Chondrocyte (in vitro differentiated cells): ENCODE measurements around the gene PACC1. TPM values are rescaled to one million over a fixed set of nuclear protein-coding genes. Genes with fewer than 3 reads are reported as not detected.

Experiments
- DNase-seq: peaks from one replicate; pipeline ENCODE4 v3.0.0; 2021; ENCODE audit warnings: mixed read lengths, low spot score
- H3K27ac Mint-ChIP-seq: one replicate; pipeline ENCODE4 v1.8.0; 2021; ENCODE audit warnings: mild to moderate bottlenecking, moderate library complexity, mixed read lengths; ENCODE audit not compliant: unreplicated experiment
- H3K27me3 Mint-ChIP-seq: 2 replicates; pipeline ENCODE4 v1.8.0; 2021; ENCODE audit warnings: low read depth, mixed read lengths
- H3K36me3 Mint-ChIP-seq: 2 replicates; pipeline ENCODE4 v1.8.0; 2021; ENCODE audit warnings: low read depth, mixed read lengths
- H3K4me1 Mint-ChIP-seq: 2 replicates; pipeline ENCODE4 v1.8.0; 2021; ENCODE audit warnings: low read depth, mild to moderate bottlenecking, mixed read lengths
- H3K4me3 Mint-ChIP-seq: one replicate; pipeline ENCODE4 v1.8.0; 2021; ENCODE audit warnings: mild to moderate bottlenecking, moderate library complexity, mixed read lengths; ENCODE audit not compliant: unreplicated experiment
- H3K9me3 Mint-ChIP-seq: 2 replicates; pipeline ENCODE4 v1.8.0; 2021; ENCODE audit warnings: low read depth, mixed read lengths
- CTCF ChIP-seq: fragments of 200-600 bp; sonication (generic); IDR thresholded peaks from 2 replicates; pipeline ENCODE4 v1.5.0; 2021; ENCODE audit warnings: antibody characterized with exemption, mild to moderate bottlenecking, moderate library complexity
- total RNA-seq: library from RNA; stranded (reverse); gene quantifications from 3 replicates; pipeline ENCODE4 v1.2.1, GENCODE V29; 2021

Gene PACC1
- total RNA-seq, 1 donor from 2014 or later: 11.2 TPM

GRCh38 chr1:212367474-212368072 lies 47.1 kb downstream of the PACC1 start:
- no peak overlapping the region for H3K27ac Mint-ChIP-seq
- no peak for TF ChIP-seq CTCF
- DNase-seq: no peak
- peaks cover 20% of the 10 kb centered on the region for H3K36me3 Mint-ChIP-seq
- H3K4me1 Mint-ChIP-seq: no peaks in the 10 kb centered on the region
- H3K27me3 Mint-ChIP-seq: no peaks in the 10 kb centered on the region
- H3K9me3 Mint-ChIP-seq: peaks cover 3% of the 10 kb centered on the region
- H3K4me3 Mint-ChIP-seq: no peak overlapping the region

GRCh38 chr1:212366901-212367300 lies 47.8 kb downstream of the PACC1 start:
- Mint-ChIP-seq H3K27me3 (no peaks in the 10 kb centered on the region), H3K4me1 (no peaks in the 10 kb centered on the region), H3K9me3 (no peaks in the 10 kb centered on the region), H3K4me3 (no peak overlapping the region), H3K36me3 (peaks cover 18% of the 10 kb centered on the region), H3K27ac (no peak overlapping the region)
- no peak for TF ChIP-seq CTCF
- DNase-seq: no peak

- Mint-ChIP-seq H3K4me3 (no peak overlapping the region), H3K9me3 (no peaks in the 10 kb centered on the region), H3K27me3 (no peaks in the 10 kb centered on the region), H3K27ac (no peak overlapping the region), H3K4me1 (no peaks in the 10 kb centered on the region), H3K36me3 (peaks cover 11% of the 10 kb centered on the region)
- no peak for TF ChIP-seq CTCF
- DNase-seq: no peak
Observed at GRCh38 chr1:212364985-212365384, 49.7 kb downstream of the PACC1 start.

- H3K27me3 Mint-ChIP-seq: no peaks in the 10 kb centered on the region
- no peaks in the 10 kb centered on the region for H3K4me1 Mint-ChIP-seq
- TF ChIP-seq CTCF: no peak
- no peak for DNase-seq
- peaks cover 7% of the 10 kb centered on the region for H3K36me3 Mint-ChIP-seq
- H3K27ac Mint-ChIP-seq: no peak overlapping the region
- H3K9me3 Mint-ChIP-seq: no peaks in the 10 kb centered on the region
- no peak overlapping the region for H3K4me3 Mint-ChIP-seq
Observed at GRCh38 chr1:212359794-212360479, 54.7 kb downstream of the PACC1 start.

DNA sequence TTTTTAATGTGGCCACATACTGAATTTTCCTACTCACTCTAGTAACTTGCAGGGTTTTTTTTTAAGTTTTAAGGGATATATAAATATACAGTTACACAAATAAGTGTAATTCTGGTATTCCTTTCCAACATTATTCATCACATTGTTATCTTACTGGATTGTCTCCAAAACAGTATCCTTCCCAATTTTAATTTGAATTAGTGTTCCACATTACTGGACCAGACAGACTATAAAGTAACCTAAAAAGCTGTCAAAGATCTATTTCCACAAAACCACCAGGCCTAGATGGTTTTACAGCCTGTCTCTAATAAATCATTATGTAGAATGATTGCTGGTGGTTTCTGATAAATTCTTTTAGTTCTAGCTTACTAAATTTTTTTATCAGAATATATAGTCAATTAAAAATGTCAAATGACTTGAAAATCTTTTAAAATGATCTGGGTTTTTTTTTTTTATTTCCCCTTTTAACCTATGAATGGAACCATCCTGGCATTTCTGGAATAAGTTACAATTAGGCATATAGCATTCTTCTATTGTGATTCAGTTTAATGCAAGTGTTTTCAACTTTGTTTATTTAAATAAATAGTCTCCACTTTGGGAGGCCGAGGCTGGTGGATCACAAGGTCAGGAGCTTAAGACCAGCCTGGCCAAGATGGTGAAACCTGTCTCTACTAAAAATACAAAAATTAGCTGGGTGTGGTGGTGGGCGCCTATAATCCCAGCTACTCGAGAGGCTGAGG lies 59.3 kb downstream of the PACC1 start:
- H3K36me3 Mint-ChIP-seq: peaks cover 15% of the 10 kb centered on the region
- H3K9me3 Mint-ChIP-seq: no peaks in the 10 kb centered on the region
- no peak overlapping the region for H3K4me3 Mint-ChIP-seq
- H3K27ac Mint-ChIP-seq: no peak overlapping the region
- no peaks in the 10 kb centered on the region for H3K4me1 Mint-ChIP-seq
- no peak for TF ChIP-seq CTCF
- no peak for DNase-seq
- H3K27me3 Mint-ChIP-seq: no peaks in the 10 kb centered on the region
